HL-60 (cell line): Measurements from ENCODE around the gene FBXO34.

ENCODE experiments used
- DNase-seq, 2 experiments: peaks; one replicate each; pipeline ENCODE4 v3.0.0-alpha.2; 2010 to 2020; ENCODE audit warnings: low read depth in 1 of 2, low spot score in 1 of 2
- H3K27ac ChIP-seq: fragments of 250-450 bp; sonication (Bioruptor Pico); replicated peaks from 2 replicates; pipeline ENCODE4 v1.5.1; 2020; ENCODE audit warnings: mild to moderate bottlenecking, moderate library complexity
- H3K27me3 ChIP-seq: fragments of 250-450 bp; sonication (Bioruptor Pico); 2 replicates; pipeline ENCODE4 v1.5.1; 2021; ENCODE audit warnings: mild to moderate bottlenecking, moderate library complexity; ENCODE audit not compliant: insufficient read depth, poor library complexity, severe bottlenecking
- H3K4me3 ChIP-seq: replicated peaks from 2 replicates; pipeline ENCODE4 v1.5.1; 2011; ENCODE audit warnings: mild to moderate bottlenecking, control low read depth, low read length; ENCODE audit not compliant: insufficient read depth
- CTCF ChIP-seq: IDR thresholded peaks from one replicate; pipeline ENCODE4 v1.5.1; 2011; ENCODE audit warnings: low read length, control low read depth, inconsistent platforms; ENCODE audit not compliant: insufficient read depth
- GABPA ChIP-seq: IDR thresholded peaks from 2 replicates; pipeline ENCODE4 v1.6.1; 2012; ENCODE audit warnings: low read depth
- POLR2AphosphoS5 ChIP-seq: IDR thresholded peaks from 2 replicates; pipeline ENCODE4 v1.6.1; 2012; ENCODE audit warnings: low read depth
- REST ChIP-seq: IDR thresholded peaks from 2 replicates; pipeline ENCODE4 v1.6.1; 2012; ENCODE audit warnings: low read depth; ENCODE audit not compliant: insufficient replicate concordance
- SPI1 ChIP-seq: IDR thresholded peaks from 2 replicates; pipeline ENCODE4 v1.6.1; 2012; ENCODE audit warnings: low read depth, mild to moderate bottlenecking, borderline replicate concordance

Gene FBXO34

GRCh38 chr14:55272922-55273321 is 1.7 kb downstream of the FBXO34 start:
- peak overlapping the region; percentile 95 for H3K4me3 ChIP-seq
- no peak for DNase-seq

GRCh38 chr14:55274146-55274545 is 2.9 kb downstream of the FBXO34 start:
- H3K4me3 ChIP-seq, result no peak overlapping the region
- TF ChIP-seq REST (no peak), POLR2AphosphoS5 (no peak), SPI1 (no peak), GABPA (no peak), CTCF (no peak)
- DNase-seq, result no peak
- no peaks in the 10 kb centered on the region for H3K27me3 ChIP-seq
- no peak overlapping the region for H3K27ac ChIP-seq

More at GRCh38 chr14:55272922-55273321, 1.7 kb downstream of the FBXO34 start:
- TF ChIP-seq CTCF (no peak), POLR2AphosphoS5 (no peak), GABPA (no peak), SPI1 (no peak), REST (no peak)
- no peaks in the 10 kb centered on the region for H3K27me3 ChIP-seq
- peak overlapping the region; percentile 93; the same call in 1 of the 2 replicates for H3K27ac ChIP-seq

- no peak overlapping the region for H3K4me3 ChIP-seq
- no peak overlapping the region for H3K27ac ChIP-seq
- TF ChIP-seq GABPA (no peak), POLR2AphosphoS5 (no peak), CTCF (no peak), REST (no peak), SPI1 (no peak)
- no peaks in the 10 kb centered on the region for H3K27me3 ChIP-seq
- DNase-seq, result no peak
Observed at GRCh38 chr14:55274751-55275150, 3.5 kb downstream of the FBXO34 start.
